RWPE1 (cell line): ENCODE data around the gene PPT2.

Source experiments
- CTCF ChIA-PET: fragments of 350-600 bp; sonication (Branson Sonifier 250); formaldehyde crosslinking; extraction: SDS; loops from one replicate; lab custom pipeline; 2021; lab: Yijun Ruan, JAX
- POLR2A ChIA-PET: fragments of 400-600 bp; formaldehyde crosslinking; extraction: SDS; loops from one replicate; lab custom pipeline; 2020; ENCODE audit warnings: antibody characterized with exemption; ENCODE audit not compliant: low non-redundant PET; lab: Yijun Ruan, JAX
- DNase-seq: peaks from one replicate; pipeline ENCODE4 v3.0.0; 2012; ENCODE audit warnings: low spot score
- H3K27ac ChIP-seq: fragments of 450-650 bp; 2 replicates; pipeline ENCODE4 v1.5.1; 2017
- TF ChIP-seq, protein P1 (sequence below): fragments of 450-650 bp; conservative IDR thresholded peaks from 2 replicates; pipeline ENCODE4 v1.5.1; 2017; ENCODE audit warnings: low read depth, mild to moderate bottlenecking

PPT2 gene

GRCh38 chr6:32168807-32169591 lies 15.1 kb downstream of the PPT2 start:
- POLR2A ChIA-PET: no interaction called here

DNA sequence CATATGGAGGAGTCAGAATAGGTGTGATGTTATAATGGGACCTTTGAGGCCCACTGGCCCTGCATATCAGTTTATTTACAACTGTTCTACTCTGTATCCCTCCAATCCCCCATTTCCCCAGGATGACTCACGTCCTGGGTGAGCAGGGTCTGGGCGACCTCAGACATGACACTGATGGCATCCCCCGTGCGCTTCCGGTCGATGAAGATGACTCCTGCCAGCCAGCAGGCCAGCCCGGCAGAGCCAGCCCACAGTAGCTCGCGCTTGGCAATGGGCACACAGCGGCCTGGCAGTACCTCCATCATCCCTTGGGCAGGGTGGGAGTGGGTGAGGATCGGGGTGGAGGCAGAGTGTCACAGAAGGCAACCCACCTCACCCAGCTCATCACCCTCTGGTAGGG lies 16.4 kb downstream of the PPT2 start:
- ChIA-PET POLR2A (no interaction called here), CTCF (no interaction called here)

More at GRCh38 chr6:32168807-32169591, 15.1 kb downstream of the PPT2 start:
- CTCF ChIA-PET: no interaction called here
- TF ChIP-seq, protein P1, sequence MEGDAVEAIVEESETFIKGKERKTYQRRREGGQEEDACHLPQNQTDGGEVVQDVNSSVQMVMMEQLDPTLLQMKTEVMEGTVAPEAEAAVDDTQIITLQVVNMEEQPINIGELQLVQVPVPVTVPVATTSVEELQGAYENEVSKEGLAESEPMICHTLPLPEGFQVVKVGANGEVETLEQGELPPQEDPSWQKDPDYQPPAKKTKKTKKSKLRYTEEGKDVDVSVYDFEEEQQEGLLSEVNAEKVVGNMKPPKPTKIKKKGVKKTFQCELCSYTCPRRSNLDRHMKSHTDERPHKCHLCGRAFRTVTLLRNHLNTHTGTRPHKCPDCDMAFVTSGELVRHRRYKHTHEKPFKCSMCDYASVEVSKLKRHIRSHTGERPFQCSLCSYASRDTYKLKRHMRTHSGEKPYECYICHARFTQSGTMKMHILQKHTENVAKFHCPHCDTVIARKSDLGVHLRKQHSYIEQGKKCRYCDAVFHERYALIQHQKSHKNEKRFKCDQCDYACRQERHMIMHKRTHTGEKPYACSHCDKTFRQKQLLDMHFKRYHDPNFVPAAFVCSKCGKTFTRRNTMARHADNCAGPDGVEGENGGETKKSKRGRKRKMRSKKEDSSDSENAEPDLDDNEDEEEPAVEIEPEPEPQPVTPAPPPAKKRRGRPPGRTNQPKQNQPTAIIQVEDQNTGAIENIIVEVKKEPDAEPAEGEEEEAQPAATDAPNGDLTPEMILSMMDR: no peak
- DNase-seq: no peak
- H3K27ac ChIP-seq: peak overlapping the region; percentile 56

DNA sequence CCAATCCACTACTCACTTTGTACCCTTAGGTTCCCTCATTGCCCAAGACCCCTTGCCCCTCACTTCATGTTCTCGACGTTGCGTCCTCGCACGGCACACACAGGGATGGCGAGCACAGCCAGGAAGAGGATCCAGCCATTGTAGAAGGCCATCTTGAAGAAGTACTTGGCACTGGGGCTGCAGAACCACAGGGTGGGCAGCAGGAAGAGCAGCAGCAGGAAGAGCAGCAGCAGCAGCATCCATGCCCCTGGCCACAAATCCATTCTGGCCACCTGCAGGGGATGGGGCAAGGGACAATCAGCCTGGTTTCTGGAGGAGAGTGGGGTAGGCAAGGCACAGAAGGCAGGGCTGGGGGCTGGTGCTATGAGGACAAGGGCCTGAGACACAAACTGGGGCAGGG lies 17.3 kb downstream of the PPT2 start:
- no peak for DNase-seq
- TF ChIP-seq, protein P1: no peak
- H3K27ac ChIP-seq: peak overlapping the region; percentile 19
- CTCF ChIA-PET: no interaction called here
- POLR2A ChIA-PET: no interaction called here

More for the DNA sequence above, 16.4 kb downstream of the PPT2 start:
- H3K27ac ChIP-seq: peak overlapping the region; percentile 56
- TF ChIP-seq, protein P1: no peak
- DNase-seq: no peak

GRCh38 chr6:32173051-32173727 lies 19.2 kb downstream of the PPT2 start:
- ChIA-PET CTCF (interaction anchor here (1.0 kb wide), 1 partner anchor 19 kb away, joined by 3 read pairs; no protein-coding TSS in a partner anchor), POLR2A (no interaction called here)
- no peak for DNase-seq
- TF ChIP-seq, protein P1: no peak
- no peak overlapping the region for H3K27ac ChIP-seq

DNA sequence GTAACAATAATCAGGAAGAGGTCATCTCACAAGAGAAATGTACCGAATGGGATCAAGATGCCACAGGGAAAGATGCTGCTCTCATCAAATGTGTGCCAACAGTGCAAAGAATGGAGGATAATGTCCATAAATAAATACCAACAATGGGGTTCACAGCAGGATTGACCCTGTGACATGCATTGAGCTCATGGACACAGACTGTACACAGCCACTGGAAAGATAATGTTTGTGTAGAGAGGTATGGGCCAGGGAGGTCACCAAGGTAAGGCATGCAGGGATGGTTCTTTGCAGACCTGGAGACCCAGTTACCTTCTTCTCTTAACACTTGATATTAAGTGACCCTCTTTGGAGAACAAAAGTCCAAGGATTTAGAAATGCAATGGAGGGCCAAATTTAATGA lies 20.5 kb downstream of the PPT2 start:
- H3K27ac ChIP-seq: no peak overlapping the region
- ChIA-PET CTCF (interaction anchor here (1.0 kb wide), 1 partner anchor 20 kb away, joined by 3 read pairs; no protein-coding TSS in a partner anchor), POLR2A (no interaction called here)
- DNase-seq: no peak
- TF ChIP-seq, protein P1: no peak

DNA sequence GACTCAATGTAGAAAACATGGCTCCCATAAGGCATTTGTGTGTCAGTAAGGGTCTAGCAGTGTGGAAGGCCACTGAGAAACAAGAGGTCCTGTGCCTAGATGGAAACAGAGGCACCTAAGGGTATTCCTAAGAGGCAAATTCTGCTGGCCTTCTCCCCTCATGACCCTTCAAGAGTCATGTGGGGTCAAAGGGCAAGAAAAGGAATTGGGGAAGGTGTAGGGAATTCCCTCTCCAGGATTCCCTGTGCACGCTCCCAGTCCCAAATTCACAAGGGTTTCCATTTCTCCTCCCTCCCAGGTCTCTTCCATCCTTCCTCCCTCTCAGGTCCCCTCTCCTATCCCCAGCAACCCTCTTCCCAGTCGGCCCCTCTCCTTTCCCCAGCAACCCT lies 21.4 kb downstream of the PPT2 start:
- H3K27ac ChIP-seq: peak overlapping the region; percentile 97
- ChIA-PET POLR2A (no interaction called here), CTCF (no interaction called here)
- TF ChIP-seq, protein P1: no peak
- DNase-seq: no peak
